ENCODE measurements around the gene ADAMTS8.
A peak's percentile ranks its signal among the peaks of the same experiment; 100 is the strongest.

ADAMTS8 gene

DNA sequence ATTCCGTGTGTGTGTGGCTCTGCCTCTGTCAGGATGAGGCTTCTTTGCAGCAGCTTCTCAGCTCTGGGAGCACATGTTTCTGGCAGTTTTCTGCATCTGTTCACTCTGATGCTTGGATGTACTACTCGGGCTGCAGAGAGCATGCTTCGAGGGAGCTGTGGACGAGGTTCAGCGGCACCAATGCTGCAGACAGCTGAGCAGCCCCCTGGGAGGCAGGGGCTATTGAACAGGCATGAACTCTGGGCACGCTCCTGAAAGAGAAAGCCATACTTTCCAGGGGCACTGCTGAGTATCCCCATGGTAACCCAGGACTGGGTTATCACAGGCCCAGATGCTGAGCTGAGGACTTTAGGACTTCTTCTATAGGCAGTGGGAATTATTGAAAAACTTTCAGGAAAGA lies 33.8 kb downstream of the ADAMTS8 start:
- DNase-seq (ENCODE audit: low read depth): no peak

DNA sequence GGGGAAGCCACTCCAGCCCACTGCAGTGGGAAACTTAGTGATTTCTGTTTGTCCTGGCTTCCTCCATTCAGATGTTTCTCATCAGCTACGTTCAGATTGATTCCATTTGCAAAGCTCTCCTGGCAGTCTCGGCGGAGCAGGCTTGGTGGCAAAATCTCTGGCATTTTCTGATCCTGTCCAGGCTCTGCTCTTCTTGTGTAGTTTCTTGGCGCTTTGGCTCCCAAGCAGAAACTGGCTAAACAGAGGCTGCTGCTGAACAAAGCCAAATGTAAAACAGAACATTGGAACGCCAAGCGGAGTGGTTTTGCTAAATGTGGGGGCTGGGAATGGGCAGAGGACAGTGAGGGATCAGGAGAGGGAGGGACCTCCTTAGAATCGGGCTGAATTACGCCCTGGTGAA lies 36.7 kb downstream of the ADAMTS8 start:
- DNase-seq (ENCODE audit: low read depth): no peak

DNA sequence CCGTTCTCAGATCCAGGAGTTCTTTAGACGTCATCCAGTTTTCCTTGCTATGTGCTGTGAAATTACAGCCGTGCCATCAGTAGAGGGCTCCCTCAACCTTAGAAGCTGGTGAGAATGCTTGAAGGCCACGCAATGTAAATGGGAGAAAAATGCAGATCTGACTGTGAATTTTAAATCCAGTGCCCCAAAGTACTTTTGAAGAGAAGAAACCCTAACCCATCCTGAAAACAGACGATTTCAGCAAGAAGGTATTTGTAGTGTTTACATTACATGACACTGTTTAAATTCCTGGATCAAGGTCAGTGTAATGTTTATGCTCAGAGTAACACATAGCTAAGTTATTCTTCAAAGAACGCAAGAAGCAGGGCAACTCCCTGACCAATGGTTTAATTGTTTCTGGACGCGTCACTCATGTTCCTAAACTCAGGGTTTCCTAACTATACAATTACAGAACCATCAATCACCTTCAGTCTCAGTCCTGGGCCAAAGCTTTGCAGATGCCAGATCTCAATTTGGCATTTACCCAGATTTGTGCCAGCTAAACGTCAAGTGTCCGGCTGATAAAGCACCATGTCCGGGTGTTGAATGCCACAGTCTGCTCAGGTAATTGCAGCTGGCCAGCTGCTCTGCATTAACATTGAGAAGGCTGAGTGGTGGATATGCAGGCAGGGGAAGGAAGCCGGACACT lies 38.2 kb downstream of the ADAMTS8 start:
- DNase-seq (ENCODE audit: low read depth): peak; percentile 47

DNA sequence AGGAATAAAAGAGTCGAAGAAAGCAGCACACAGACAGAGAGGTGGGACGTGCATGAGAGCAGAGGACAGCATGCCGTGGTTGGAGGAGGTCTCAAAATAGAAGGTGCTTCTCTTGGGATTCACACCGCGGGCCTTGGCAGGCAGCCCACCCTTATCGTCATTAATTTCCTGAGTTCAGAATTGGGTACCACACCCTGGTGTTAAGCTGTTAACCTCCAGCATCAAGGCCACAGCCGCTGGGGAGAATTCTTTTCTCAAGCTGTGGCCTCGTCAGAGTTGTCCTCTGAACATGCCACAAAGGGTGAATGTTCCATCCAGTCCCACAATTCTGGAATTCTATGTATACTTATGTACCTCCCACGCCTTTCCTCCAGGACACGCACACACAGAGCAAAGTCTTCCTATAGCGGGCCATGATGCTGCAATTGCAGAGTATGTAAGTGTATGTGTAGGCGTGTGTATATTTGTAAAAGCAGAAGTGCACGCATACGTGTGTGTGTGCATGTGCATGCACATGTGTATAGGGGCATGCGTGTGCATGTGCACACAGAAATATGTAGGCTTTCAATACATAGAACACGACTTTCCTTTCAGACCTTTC lies 39.0 kb downstream of the ADAMTS8 start:
- DNase-seq (ENCODE audit: low read depth): no peak

DNA sequence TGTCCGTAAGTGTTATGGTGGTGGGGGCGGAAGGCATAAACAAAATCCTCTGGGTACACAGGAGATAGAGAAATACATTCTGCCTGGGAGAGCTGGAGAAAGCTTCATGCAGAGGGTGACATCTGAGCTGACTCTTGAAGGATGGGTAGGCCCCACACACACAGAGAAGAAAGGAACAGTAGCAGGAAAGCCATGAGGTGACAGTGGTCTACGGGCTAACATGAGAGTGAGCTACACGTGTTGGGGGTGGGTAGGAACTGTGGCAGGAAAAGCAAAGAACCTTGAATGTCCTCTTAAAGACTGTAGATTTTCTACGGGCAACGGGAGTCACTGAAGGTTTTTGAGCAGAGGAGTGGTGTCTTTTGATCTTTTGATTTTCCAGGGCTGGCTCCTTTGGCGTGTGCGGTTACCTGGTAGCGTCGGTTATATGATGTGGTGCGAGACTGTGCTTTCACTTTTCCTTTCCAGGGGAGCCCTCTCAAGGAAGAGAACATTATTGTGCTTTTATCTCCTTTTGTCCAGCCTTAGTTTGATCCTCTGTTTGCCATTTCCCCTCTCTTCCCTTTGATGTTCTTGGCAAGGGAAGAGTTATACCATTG lies 39.7 kb downstream of the ADAMTS8 start:
- DNase-seq (ENCODE audit: low read depth): no peak

DNA sequence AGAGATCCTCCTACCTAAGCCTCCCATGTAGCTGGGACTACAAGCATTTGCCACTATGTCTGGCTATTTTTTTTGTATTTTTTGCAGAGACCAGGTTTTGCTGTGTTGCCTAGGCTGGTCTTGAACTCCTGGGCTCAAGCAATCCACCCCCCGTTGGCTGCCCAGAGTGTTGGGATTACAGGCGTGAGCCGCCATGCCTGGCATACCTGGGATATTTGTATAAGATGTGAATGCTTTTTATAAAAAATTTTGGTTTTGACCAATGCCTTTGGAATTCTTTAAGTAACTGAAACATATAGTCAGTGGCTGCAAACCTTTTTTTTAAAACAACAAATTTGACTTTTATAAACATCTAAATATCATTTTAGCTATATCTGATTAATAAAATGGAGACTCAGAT lies 42.4 kb downstream of the ADAMTS8 start:
- no peak for DNase-seq (ENCODE audit: low read depth)

DNA sequence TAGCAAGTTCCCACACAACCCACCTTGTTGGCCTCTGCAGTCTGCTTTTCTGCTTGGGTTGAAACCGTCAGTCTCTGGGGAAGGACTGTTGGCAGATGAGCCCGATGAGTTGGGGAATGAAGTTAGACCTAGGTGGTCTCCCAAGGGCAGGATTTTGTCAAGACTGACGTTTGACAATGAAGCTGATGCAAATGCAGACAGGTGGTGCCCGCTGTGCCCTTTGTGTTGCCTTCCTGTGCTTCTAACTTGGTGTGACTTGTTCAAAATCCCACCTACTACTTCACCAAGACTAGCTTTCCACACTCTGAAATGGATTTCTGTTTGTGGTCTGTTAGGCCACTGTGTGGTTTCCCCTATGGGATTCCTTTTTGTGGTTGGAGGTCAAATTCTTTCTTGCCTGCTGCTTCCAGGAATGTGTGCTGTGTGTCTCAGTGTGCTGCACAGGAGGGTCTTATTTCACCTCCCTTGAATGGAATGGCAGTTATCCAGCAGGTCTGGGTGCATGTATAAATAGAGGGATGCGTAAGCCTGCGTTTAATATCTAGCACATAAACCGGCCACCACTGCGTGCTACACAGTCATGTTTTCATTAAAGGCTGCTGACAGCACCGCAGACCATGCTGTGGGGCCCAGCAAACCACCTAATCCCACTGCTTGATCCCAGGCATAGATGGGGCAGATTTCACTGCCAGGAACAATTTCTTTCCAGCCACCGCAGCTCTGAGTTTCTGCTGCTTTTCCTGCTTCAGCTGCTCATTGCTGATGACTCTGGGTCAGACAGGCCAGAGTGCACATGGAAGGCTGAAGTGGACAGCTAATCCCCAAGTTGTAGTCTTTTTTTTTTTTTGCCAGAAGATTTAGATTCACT lies 44.8 kb downstream of the ADAMTS8 start:
- peak; percentile 93 for DNase-seq (ENCODE audit: low read depth)

DNA sequence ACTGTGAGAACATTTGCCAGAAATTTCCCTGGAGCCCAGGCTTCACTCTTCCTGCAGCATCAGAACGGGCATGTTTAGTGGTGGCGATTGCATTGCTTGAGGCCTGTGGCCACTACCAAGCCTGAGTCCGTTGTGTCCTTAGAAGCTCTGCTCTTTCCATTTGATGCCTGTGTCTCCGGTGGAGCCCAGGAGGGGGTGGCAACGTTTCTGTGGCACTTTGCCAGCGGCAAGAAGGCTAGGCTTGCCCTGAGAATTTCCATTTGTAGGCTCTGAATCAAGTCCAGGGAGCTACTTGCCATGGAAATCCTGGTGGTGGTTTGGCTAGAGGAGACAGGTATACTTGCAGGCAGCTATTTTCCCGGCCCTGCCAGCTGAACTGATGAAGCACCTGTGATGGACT lies 47.1 kb downstream of the ADAMTS8 start:
- DNase-seq (ENCODE audit: low read depth): no peak

DNA sequence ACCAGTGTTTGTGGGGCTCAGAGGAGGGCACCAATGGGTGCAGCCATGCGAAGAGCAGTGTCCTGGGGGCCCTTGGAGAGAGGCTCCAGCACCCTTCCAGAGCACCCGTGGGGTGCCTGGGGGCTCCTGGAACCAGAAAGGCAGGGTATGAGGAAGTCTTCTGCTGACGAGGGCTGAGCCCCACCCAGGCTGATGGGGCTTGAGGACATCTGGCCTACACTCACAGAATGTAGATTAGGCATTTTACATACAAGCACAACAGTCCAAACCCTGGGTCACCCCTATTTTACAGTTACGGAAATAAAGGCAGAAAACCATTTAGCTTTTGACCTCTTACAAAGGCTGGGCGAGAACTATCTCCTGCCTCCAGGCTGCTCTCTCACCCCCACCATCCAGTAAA lies 47.6 kb downstream of the ADAMTS8 start:
- DNase-seq (ENCODE audit: low read depth): no peak

DNA sequence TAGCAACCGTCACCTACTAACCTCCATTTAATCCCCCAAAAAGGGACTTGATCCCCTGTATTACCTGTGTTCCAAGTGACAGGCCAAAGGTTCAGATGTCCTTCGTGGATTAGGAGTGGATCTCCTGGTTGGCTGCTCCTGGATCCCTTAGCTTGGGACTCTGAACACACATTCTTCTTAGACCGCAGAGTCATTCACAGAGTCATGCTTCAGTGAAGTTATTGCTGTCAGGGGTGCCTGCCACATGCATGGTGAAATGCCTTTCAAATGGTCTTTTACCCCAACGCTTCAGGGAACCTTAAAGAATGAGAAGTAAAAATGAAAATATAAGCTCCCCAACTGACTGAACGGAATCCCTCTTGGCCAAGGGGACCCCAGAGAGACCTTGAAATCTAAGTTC lies 49.1 kb downstream of the ADAMTS8 start:
- DNase-seq (ENCODE audit: low read depth): no peak

DNA sequence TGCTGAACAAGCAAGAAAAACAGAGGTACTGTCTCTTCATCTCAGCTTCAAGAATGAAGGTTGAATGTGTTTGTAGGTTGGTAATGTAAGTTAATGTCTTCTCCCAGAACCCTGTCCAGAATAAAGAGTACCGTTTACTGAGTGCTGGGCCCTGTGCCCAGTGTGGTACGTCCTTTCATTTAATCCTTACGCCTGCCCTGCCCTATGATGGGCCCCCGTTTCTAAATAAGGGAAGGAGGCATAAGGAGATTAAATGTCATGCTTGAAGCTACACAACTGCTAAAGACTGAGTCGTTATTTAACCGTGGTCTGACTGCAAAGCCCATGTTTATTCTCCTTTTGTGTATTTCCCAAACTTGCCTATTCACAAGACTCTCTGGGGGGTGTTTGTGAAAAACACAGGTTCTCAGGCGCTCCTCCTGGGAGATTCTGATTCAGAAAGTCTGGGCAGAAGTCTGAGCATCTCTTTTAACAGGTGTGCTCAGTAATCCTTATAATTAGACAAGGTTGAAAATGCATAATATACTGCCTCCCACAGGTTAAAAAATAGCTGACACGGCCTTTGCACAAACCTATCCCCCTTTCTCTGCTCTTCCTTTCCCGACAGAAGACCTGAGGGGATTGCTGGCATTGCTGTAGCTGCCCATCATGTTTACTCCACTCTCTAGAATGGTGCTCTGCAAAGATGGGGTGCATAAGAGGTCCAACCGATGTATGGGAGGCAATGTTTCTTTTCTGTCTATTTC lies 57.4 kb downstream of the ADAMTS8 start:
- no peak for DNase-seq (ENCODE audit: low read depth)

DNA sequence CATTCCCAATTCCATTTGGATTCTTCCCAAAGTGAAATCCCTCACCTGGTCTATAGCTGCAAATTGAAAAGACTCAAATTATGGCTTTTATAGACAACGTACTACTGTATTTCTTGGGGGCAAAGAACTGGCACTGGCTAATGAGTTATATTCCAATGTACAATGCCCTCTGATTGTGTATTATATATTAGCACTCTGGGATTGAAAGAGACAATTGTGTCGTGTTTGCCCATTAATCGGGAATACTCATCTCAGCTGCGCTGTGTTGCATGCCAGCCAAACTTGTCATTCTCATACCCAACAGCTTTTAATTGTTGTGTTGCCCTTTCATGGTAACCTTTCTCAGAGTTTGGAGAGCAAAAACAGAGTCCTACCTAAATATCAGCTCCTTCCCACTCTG lies 58.7 kb downstream of the ADAMTS8 start:
- DNase-seq (ENCODE audit: low read depth): no peak

DNA sequence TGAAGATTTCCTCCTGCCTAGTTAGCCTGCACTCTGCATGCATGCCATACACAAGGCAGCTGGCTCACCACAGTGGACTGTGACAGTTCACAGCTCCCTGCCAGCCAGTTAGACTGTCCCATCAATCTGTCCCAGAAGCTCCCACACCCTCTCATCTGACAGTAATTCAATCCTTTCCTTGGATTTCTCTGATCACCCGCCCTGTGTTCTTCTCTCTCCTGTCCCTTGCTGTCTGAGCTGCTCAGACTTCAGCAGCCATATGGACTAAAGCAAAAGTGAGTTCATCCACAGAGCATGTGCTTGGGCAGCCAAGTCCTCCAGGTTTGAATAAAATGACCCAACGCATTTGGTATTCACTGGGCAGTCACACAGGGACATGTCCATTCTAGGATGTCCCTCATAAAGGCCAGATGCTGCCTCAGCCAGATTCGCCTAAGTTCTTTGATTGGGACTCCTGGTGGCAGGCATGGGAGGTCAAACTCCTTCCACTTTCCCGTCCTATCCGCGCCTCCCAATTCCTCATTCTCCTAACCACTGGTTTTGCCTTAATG lies 59.2 kb downstream of the ADAMTS8 start:
- no peak for DNase-seq (ENCODE audit: low read depth)

DNA sequence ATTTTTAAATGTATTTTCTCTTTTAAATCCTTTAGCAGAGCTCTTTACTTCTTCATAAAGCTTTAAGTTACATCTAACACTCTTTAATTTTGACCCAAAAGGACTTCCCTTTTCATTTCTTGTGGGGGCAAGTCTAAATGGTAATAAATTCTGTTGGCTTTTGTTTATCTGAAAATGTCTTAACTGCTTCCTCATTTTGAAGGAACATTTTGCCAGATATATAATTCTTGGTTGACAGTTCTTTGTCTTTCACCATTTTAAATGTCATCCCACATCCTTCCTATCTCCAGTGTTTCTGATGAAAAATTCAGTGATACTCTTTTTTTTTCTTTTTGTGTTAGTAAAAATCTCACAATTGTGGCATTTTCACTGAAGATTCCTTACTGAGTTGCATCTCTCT lies 69.0 kb downstream of the ADAMTS8 start:
- DNase-seq (ENCODE audit: low read depth): no peak

DNA sequence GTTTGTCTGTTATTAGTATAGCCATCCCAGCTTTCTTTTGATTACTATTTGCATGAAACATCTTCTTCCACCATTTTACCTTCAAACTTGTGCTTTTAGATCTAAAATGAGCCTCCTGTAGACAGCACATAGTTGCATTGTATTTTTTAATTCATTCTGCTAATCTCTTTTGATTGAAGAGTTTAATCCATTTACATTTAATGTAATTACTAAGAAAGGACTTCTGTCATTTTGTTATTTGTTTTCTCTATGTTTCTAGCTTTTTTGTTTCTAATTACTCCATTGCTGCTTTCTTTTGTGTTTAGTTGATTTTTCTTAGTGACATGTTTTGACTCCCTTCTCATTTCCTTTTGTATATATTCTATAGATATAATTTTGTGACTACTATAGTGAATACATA lies 70.0 kb downstream of the ADAMTS8 start:
- no peak for DNase-seq (ENCODE audit: low read depth)
